Suprapubic skin (tissue), 3 donors: ENCODE measurements around the gene CCL5.

ENCODE experiments used
- EP300 ChIP-seq: sonication (generic); formaldehyde crosslinking; IDR thresholded peaks from one replicate; pipeline ENCODE4 v1.6.1; 2017; ENCODE audit warnings: antibody characterized with exemption
- TF ChIP-seq, protein P1 (sequence below), 2 donors: fragments of 200-600 bp in 1 of 2; fragments of 450-650 bp in 1 of 2; sonication (generic) in 1 of 2; IDR thresholded peaks; one replicate each; pipeline ENCODE4 v1.5.1; 2016 to 2019; ENCODE audit warnings: antibody characterized with exemption in 2 of 2, mild to moderate bottlenecking in 1 of 2, moderate library complexity in 1 of 2

- TF ChIP-seq, protein P1, sequence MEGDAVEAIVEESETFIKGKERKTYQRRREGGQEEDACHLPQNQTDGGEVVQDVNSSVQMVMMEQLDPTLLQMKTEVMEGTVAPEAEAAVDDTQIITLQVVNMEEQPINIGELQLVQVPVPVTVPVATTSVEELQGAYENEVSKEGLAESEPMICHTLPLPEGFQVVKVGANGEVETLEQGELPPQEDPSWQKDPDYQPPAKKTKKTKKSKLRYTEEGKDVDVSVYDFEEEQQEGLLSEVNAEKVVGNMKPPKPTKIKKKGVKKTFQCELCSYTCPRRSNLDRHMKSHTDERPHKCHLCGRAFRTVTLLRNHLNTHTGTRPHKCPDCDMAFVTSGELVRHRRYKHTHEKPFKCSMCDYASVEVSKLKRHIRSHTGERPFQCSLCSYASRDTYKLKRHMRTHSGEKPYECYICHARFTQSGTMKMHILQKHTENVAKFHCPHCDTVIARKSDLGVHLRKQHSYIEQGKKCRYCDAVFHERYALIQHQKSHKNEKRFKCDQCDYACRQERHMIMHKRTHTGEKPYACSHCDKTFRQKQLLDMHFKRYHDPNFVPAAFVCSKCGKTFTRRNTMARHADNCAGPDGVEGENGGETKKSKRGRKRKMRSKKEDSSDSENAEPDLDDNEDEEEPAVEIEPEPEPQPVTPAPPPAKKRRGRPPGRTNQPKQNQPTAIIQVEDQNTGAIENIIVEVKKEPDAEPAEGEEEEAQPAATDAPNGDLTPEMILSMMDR (IDR thresholded peaks at IDR 0.05), result no peak
- no peak for TF ChIP-seq EP300
These were observed 33.2 kb downstream of the CCL5 start for GRCh38 chr17:35847006-35847405.
